Kasumi-1 (cell line): Measurements from ENCODE around the gene HPN.
"Not testable (repeated sequence)": the region's sequence is repeated elsewhere in the genome, so short reads cannot be mapped to it uniquely, and the experiment has no call there.

Source experiments
- DNase-seq, 2 experiments: peaks; one replicate each; lab custom pipeline; 2025; lab: John Stamatoyannopoulos, UW

HPN gene

GRCh38 chr19:35027851-35028599 is 13.5 kb upstream of the HPN start:
- DNase-seq = no peak

- not testable (repeated sequence) for DNase-seq
Observed at GRCh38 chr19:35028600-35028885, 13.0 kb upstream of the HPN start.

- DNase-seq = not testable (repeated sequence)
Observed at GRCh38 chr19:35029275-35029736, 12.2 kb upstream of the HPN start.

DNA sequence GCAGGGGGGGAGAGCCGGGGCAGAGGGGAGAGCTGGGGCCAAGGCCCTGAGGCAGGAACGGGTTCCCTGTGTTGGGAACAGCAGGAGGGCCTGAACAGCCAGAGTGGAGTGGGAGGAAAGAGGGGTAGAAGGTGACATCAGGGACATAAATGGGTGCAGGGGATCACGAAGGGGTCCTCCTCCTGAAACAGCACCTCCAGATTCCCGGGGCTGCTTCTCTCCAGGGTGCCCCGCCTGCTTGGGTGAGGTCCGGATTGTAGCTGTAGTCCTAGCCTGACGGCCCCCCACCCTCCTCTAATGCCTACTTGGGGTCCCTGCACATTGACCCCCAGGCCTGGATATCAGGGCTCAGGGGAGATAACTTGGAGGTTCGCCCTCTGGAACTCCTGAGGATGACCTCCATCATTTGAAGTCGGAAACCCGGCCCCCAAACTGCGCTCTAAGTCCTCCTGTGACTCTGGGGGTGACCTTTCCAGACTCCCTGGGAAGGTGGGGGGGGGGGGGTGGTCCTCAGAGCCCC is 11.7 kb upstream of the HPN start:
- peak; percentile 28 to 36 for DNase-seq

- DNase-seq = peak; percentile 32 to 38
Observed at GRCh38 chr19:35030257-35031071, 11.1 kb upstream of the HPN start, which contains the start of gene SCN1B. TSS of gene SCN1B (plus strand) at chr19:35030470. CDS start at chr19:35030821, 351 bp downstream.

GRCh38 chr19:35031072-35031881 is 10.2 kb upstream of the HPN start:
- no peak for DNase-seq

DNA sequence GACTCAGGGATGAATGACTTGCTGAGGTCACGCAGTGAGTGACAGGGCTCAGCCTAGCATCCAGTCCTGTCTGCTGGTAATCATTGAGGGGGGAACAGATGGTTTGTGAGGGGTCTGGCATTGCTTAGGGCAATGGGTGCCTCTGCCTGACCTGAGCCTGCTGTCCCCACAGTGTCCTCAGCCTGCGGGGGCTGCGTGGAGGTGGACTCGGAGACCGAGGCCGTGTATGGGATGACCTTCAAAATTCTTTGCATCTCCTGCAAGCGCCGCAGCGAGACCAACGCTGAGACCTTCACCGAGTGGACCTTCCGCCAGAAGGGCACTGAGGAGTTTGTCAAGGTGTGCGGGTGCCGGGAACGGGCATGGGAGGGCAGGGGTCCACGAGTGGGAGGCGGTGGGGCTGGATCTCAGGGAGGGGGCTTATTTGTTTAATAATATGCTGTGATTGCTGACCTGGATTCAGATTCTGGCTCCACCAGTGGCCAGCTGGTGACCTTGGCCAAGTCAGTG is 9.1 kb upstream of the HPN start:
- no peak for DNase-seq

DNA sequence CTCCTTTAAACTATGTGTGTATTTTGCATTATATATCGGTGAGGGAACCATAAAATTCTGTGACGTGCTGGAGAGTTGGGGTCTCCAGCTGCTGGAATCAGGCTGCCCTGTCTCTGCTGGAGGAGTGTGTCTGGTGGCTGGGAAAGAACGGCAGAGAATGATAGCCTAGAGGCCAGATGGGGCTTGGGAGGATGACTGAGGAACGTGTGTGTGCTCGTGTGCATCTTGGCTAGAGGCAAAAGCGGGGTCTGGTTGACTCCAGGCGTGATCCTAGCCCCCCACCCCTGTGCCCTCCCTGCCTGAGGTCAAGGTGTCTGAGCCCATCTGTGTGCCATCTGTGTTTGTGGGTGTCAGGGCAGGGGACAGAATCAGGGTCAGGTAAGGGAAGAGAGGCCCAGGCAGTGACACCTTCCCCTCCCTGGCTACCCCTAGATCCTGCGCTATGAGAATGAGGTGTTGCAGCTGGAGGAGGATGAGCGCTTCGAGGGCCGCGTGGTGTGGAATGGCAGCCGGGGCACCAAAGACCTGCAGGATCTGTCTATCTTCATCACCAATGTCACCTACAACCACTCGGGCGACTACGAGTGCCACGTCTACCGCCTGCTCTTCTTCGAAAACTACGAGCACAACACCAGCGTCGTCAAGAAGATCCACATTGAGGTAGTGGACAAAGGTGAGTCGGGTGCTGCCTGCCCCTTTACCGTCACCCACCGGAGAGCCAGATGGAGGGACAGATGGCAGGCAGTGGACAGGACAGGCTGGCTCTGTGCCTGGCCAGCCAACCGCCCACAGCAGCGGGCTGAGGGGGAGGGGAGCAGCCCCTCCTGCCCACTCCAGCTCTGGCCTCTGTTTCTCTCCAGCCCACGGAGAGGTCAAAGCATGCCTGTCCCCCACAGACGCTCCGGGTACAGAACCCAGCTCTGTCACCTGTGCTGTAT is 8.2 kb upstream of the HPN start:
- no peak for DNase-seq

DNA sequence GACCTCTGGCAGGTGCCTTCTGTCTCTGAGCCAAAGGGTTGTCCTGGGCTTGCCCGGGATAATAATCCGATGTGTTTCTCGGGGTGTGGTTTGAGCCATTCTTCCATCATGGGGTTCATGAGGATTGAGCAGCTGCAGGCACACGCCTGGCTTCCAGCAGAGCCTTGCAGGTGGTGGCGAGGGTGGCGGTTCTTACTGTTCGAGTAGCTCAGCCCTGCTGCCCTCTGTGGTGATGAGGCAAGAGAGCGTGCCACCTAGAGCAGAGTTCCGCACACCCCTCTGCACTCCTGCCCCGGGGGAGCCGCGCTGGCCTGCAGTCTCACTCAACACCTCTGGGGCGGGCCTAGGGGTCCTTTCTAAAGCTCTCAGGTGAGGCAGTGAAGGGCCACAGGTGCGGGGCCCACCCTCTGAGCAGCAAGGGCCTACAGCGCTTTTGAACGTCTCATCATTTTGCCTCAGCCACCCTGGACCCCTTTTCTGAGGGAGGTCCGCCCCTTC is 7.5 kb upstream of the HPN start:
- DNase-seq = no peak

GRCh38 chr19:35034588-35035382 is 6.7 kb upstream of the HPN start:
- DNase-seq = no peak

- DNase-seq = peak; percentile 90 to 91
Observed at GRCh38 chr19:35037716-35038622, 3.6 kb upstream of the HPN start.

DNA sequence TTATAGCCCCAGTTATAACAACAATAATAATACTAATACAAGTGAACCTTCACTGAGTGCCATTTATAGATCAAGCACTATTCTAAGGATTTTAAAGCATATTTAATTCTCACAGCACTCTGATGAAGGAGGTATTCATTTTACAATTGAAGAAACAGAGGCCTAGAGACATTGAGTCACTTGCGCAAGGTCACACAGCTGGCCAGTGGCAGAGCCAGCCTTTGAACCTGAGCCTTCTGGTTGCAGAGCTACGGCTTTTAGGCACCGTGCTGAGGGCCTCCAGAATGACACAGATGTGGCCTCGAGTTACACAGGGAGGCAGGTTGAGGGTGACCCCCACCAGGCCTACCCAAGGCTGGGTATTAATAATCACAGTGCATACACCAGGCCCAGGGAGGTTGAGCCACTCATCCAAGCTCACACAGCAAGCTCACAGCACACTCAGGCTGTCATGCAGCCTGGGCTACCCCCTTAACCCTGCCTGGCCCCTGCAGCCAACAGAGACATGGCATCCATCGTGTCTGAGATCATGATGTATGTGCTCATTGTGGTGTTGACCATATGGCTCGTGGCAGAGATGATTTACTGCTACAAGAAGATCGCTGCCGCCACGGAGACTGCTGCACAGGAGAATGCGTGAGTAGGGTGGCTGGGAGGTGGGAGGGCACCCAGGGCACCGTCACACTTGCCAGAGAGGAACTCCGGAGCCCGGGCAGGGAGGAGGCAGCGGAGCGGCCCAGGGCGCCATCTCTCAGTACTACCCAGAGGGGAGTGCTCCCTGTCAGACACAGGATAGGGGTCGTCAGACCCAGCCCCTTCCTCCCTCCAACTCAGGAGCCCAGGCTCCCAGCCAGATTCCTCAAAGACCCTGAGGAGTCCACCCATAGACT is 2.7 kb upstream of the HPN start:
- DNase-seq = peak; percentile 12 to 19

DNA sequence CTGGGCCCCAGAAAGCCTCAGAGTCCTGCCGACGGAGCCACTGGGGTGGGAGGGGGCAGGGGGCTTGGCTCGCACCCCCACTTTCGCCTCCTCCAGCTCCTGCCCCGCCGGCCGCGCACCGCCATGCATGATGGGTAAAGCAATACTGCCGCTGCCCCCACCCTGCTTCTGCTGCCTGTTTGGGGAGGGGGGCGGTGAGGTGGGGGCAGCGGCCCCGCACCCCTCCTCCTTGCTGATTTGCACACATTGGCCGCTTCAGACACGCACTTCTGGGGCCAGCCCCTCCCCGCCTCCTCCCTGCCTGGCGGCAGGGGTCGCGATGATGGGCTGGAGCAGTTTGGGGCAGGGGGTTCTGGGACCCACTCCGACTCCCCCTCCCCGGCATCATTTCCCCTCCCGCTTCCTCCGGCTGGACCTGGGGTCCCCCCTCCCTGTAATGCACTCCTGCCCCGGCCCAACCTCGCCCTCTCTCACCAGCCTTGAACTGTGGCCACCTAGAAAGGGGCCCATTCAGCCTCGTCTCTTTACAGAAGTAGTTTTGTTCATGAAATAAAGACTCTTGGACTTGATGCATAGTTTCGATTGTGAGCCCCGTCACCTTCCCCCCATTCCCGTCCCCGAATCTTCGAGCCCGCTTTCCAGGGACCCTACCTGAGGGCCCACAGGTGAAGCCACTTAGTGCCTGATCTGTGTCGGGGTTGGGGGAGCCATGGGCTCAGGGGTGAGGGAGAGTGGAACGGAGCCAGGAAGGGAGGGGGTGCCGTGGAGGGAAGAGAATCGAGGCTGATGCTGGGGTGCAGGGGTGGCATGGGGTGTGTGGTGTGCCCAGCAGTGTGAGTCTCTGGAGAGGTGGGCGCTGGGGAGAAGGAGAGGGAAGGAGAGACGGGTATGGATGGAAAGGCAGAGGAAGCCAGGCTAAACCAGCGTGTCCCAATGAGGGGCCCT is 1.4 kb upstream of the HPN start:
- DNase-seq = no peak

DNA sequence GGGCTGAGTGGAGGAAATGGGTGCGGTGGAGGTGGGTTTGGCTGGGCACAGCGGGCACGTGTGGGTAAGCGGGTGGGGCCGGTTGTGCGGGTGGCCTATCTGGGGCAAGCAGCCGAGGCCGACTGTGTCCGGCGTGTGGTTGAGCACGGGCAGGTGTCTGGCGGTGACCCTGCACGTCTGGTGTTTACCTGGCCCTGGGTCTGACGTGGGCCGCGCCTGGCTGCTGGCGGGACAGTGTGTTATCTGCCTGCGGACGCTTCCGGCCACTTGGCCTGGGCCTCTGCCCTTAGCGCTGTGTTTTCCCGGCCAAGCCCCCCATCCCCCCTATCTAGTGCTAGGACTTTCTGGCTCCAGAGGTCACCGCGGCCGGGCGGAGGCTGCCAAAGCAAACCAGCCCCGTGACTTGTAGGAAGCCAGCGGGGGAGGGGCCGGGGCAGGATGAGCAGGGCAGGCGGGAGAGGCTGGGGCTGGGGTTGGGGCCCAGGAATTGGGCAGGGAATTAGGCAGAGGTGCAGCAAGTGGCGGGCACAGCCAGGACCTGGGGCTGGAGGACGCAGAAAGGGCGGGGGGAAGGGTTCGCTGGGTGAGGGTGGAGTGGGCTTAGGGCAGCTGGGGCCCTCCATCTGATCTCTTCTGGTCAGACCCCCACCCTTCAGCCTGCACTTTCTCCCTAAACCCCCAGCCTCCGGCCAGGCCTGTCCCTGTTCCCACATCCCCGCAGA is 534 bp upstream of the HPN start:
- DNase-seq = peak in 1 of 2 experiments; percentile 17

- DNase-seq = no peak
Observed at GRCh38 chr19:35042056-35042730, 672 bp downstream of the HPN start.
